GM12878 (cell line): Measurements from ENCODE around the gene KPTN. TPM values are rescaled to one million over a fixed set of nuclear protein-coding genes. Genes with fewer than 3 reads are reported as not detected.

ENCODE experiments used
- ATAC-seq: fragments of 200-7000 bp; cut with Tn5 transposase; 3 replicates; pipeline ENCODE4 v1.9.1; 2020; ENCODE audit warnings: mild to moderate bottlenecking, moderate library complexity
- BruUV-seq: library from RNA; stranded (reverse); fragments of 400-500 nt; replicated peaks from 2 replicates; lab custom pipeline; 2021; lab: Mats Ljungman, UMichigan
- CTCF ChIA-PET: fragments of 300-600 bp; sonication (Branson Sonifier 250); formaldehyde crosslinking; extraction: SDS; loops from one replicate; lab custom pipeline; 2021; ENCODE audit warnings: inconsistent platforms; lab: Yijun Ruan, JAX
- POLR2A ChIA-PET: fragments of 350-600 bp; formaldehyde crosslinking; extraction: SDS; loops from one replicate; lab custom pipeline; 2021; ENCODE audit warnings: inconsistent platforms; lab: Charles Lee
- RAD21 ChIA-PET: fragments of 300-600 bp; sonication (Branson Sonifier 250); formaldehyde crosslinking; loops from one replicate; lab custom pipeline; 2023; ENCODE audit warnings: antibody characterized with exemption; ENCODE audit not compliant: unreplicated experiment; lab: Charles Lee
- SMC1A ChIA-PET: fragments of 300-600 bp; sonication (Branson Sonifier 250); formaldehyde crosslinking; loops from one replicate; lab custom pipeline; 2023; ENCODE audit not compliant: unreplicated experiment, uncharacterized antibody; lab: Charles Lee
- DNase-seq: peaks from one replicate; pipeline ENCODE4 v3.0.0-alpha.2; 2011; ENCODE audit warnings: low read depth, low spot score
- FAIRE-seq: peaks from 3 replicates; lab custom pipeline; 2011; peaks lifted over from hg19 to GRCh38; lab: Jason Lieb, UNC
- H2AFZ ChIP-seq: 2 replicates; pipeline ENCODE4 v1.6.0; 2011; ENCODE audit warnings: low read depth, low read length, control low read depth; ENCODE audit not compliant: control insufficient read depth
- H3K27ac ChIP-seq: 2 replicates; pipeline ENCODE4 v1.5.1; 2011; ENCODE audit warnings: control low read depth; ENCODE audit not compliant: control insufficient read depth, insufficient read depth
- H3K27me3 ChIP-seq, 2 experiments: replicated peaks in 1 of 2; 2 replicates each; pipeline versions ENCODE4 v1.6.0 to v1.6.1; 2011; ENCODE audit warnings: low read length in 1 of 2; ENCODE audit not compliant: control insufficient read depth in 2 of 2, insufficient read depth in 2 of 2
- H3K36me3 ChIP-seq, 2 experiments: 2 replicates each; pipeline ENCODE4 v1.5.1; 2011; ENCODE audit warnings: low read length in 1 of 2; ENCODE audit not compliant: control insufficient read depth in 2 of 2, insufficient read depth in 2 of 2
- H3K4me1 ChIP-seq: 2 replicates; pipeline ENCODE4 v1.6.1; 2011; ENCODE audit warnings: mild to moderate bottlenecking, low read length, moderate library complexity, mixed read lengths; ENCODE audit not compliant: control insufficient read depth, insufficient read depth
- H3K4me2 ChIP-seq: 2 replicates; pipeline ENCODE4 v1.6.0; 2011; ENCODE audit warnings: control low read depth; ENCODE audit not compliant: control insufficient read depth, insufficient read depth
- H3K4me3 ChIP-seq: fragments of 200-600 bp; sonication (generic); 2 replicates; pipeline ENCODE4 v1.5.1; 2016
- H3K79me2 ChIP-seq: 2 replicates; pipeline ENCODE4 v1.6.0; 2011; ENCODE audit warnings: low read length; ENCODE audit not compliant: control insufficient read depth, insufficient read depth
- H3K9ac ChIP-seq: 2 replicates; pipeline ENCODE4 v1.8.0; 2011; ENCODE audit warnings: low read length, control low read depth, mixed read lengths; ENCODE audit not compliant: control insufficient read depth, insufficient read depth
- H3K9me3 ChIP-seq: replicated peaks from 3 replicates; pipeline ENCODE4 v1.5.1; 2011; ENCODE audit warnings: mild to moderate bottlenecking, low read length; ENCODE audit not compliant: control insufficient read depth, insufficient read depth
- H4K20me1 ChIP-seq: 2 replicates; pipeline ENCODE4 v1.6.0; 2011; ENCODE audit not compliant: control insufficient read depth, insufficient read depth
- BCL3 ChIP-seq: IDR thresholded peaks from 2 replicates; pipeline ENCODE4 v1.6.1; 2011; ENCODE audit warnings: borderline replicate concordance, low read depth, mild to moderate bottlenecking, moderate library complexity, low read length; ENCODE audit not compliant: insufficient read depth, poor library complexity, severe bottlenecking
- CBFB ChIP-seq: IDR thresholded peaks from 2 replicates; pipeline ENCODE4 v1.6.1; 2016; ENCODE audit warnings: antibody characterized with exemption, low read depth
- CBX3 ChIP-seq: fragments of 200-600 bp; sonication (generic); IDR thresholded peaks from 2 replicates; pipeline ENCODE4 v1.6.1; 2016; ENCODE audit warnings: low read depth, borderline replicate concordance
- CBX5 ChIP-seq: sonication (generic); IDR thresholded peaks from 2 replicates; pipeline ENCODE4 v1.6.1; 2016; ENCODE audit warnings: low read depth, moderate library complexity, mild to moderate bottlenecking, inconsistent platforms
- CREM ChIP-seq: IDR thresholded peaks from 2 replicates; pipeline ENCODE4 v1.6.1; 2014; ENCODE audit warnings: antibody characterized with exemption, low read depth
- IRF4 ChIP-seq: IDR thresholded peaks from 2 replicates; pipeline ENCODE4 v1.6.1; 2011; ENCODE audit warnings: low read depth, low read length
- MAX ChIP-seq: IDR thresholded peaks from 2 replicates; pipeline ENCODE4 v1.6.1; 2012; ENCODE audit warnings: low read depth, low read length, improper control_type of control experiment
- NFYA ChIP-seq: IDR thresholded peaks from 2 replicates; pipeline ENCODE4 v1.6.1; 2011; ENCODE audit warnings: low read depth, mild to moderate bottlenecking, low read length, improper control_type of control experiment, borderline replicate concordance
- RAD51 ChIP-seq: fragments of 450-650 bp; IDR thresholded peaks from 2 replicates; pipeline ENCODE4 v1.6.1; 2016; ENCODE audit warnings: moderate library complexity, mild to moderate bottlenecking, inconsistent platforms
- RFX5 ChIP-seq: IDR thresholded peaks from 2 replicates; pipeline ENCODE4 v1.6.1; 2011; ENCODE audit warnings: low read depth, low read length, improper control_type of control experiment
- SIX5 ChIP-seq: IDR thresholded peaks from 2 replicates; pipeline ENCODE4 v1.6.1; 2011; ENCODE audit warnings: mild to moderate bottlenecking, low read depth, low read length, moderate library complexity; ENCODE audit not compliant: severe bottlenecking
- SMC3 ChIP-seq: IDR thresholded peaks from 2 replicates; pipeline ENCODE4 v1.6.1; 2011; ENCODE audit warnings: low read length, improper control_type of control experiment, borderline replicate concordance
- SREBF2 ChIP-seq: IDR thresholded peaks from 2 replicates; pipeline ENCODE4 v1.6.1; 2012; ENCODE audit warnings: mild to moderate bottlenecking, low read length
- STAT1 ChIP-seq: fragments of 450-650 bp; conservative IDR thresholded peaks from 2 replicates; pipeline ENCODE4 v1.6.1; 2014; ENCODE audit warnings: antibody characterized with exemption, mild to moderate bottlenecking
- TARDBP ChIP-seq: IDR thresholded peaks from 2 replicates; pipeline ENCODE4 v1.6.1; 2016; ENCODE audit warnings: borderline replicate concordance
- WGBS: methylation state at CpG from one replicate; pipeline ENCODE4 v1.1.6; 2016; ENCODE audit warnings: low lambda C conversion rate; ENCODE audit not compliant: insufficient replicate concordance, insufficient coverage; ENCODE audit errors: missing lambda C conversion rate; 5-methylcytosine and 5-hydroxymethylcytosine counted together
- in situ Hi-C: fragments of 300-500 bp; cut with MboI; formaldehyde crosslinking; loops from 9 replicates; pipeline ENCODE4 v1.14.3; 2018; ENCODE audit warnings: mixed read lengths
- intact Hi-C: fragments of 100-400 bp; cut with micrococcal nuclease; formaldehyde crosslinking; loops from one replicate; pipeline ENCODE4 v1.14.2; 2022; ENCODE audit not compliant: unreplicated experiment
- polyA plus RNA-seq, 11 experiments: library from polyadenylated mRNA; depleted of rRNA in 4 of 11; unstranded in 6 of 11; stranded (reverse) in 5 of 11; fragments of >200 nt; fragmentation: Nextera tagmentation in 4 of 11; fragmentation: Illumina TruSeq in 1 of 11; extraction: Ambion mirVana in 4 of 11; extraction: Trizol in 1 of 11; gene quantifications; 1 replicate in 1 of 11; 2 replicates in 10 of 11; pipeline versions ENCODE4 v1.2.1 to v1.2.3, GENCODE V29; 2011 to 2016; ENCODE audit warnings: inconsistent platforms in 2 of 11, missing spikeins in 2 of 11, low read depth in 1 of 11
- total RNA-seq, 4 experiments: library from RNA; depleted of rRNA in 3 of 4; stranded (reverse); fragments of >200 nt in 3 of 4; fragmentation: Illumina TruSeq in 1 of 4; extraction: Trizol in 1 of 4; gene quantifications; 2 replicates each; pipeline versions ENCODE4 v1.2.1 to v1.2.3, GENCODE V29; 2013 to 2021

KPTN gene
- total and polyA plus RNA-seq, 10 of the 15 experiments (the other 5 are each of a cell fraction or from before 2014, with no cell fraction given) = 0.60 to 10.1 (median 6.0) TPM

GRCh38 chr19:47529018-47529742 is 45.2 kb upstream of the KPTN start (continued):
- no peak for TF ChIP-seq SIX5

- FAIRE-seq (no peak), ATAC-seq (no peak)
- Histone ChIP-seq H3K4me1 (no peaks in the 10 kb centered on the region), H3K79me2 (no peaks in the 10 kb centered on the region)
- SMC1A ChIA-PET = no interaction called here
- POLR2A ChIA-PET = no interaction called here
- TF ChIP-seq SREBF2 (no peak), CREM (no peak)
- TF ChIP-seq, all 136 proteins: peak for 0
- BruUV-seq = no TSS peak
- no peaks in the 10 kb centered on the region; the same call in 1 of the 2 replicates for H4K20me1 ChIP-seq
- WGBS = 34% methylated on average over 3 of the region's 3 CpGs
- no peaks in the 10 kb centered on the region for H3K27me3 ChIP-seq
- no peak overlapping the region for H3K4me2 ChIP-seq
- no peak overlapping the region for H3K9ac ChIP-seq
- DNase-seq = no peak
- no peak overlapping the region for H2AFZ ChIP-seq
- no peak overlapping the region for H3K4me3 ChIP-seq
- H3K9me3 ChIP-seq = no peaks in the 10 kb centered on the region
- ChIA-PET RAD21 (no interaction called here), CTCF (no interaction called here)
- in situ Hi-C loops (no loop called here), intact Hi-C loops (no loop called here)
- no peaks in the 10 kb centered on the region for H3K36me3 ChIP-seq
- no peak overlapping the region for H3K27ac ChIP-seq
Measured at GRCh38 chr19:47526798-47527197, 42.8 kb upstream of the KPTN start.

- ATAC-seq = peak; percentile 52
- POLR2A ChIA-PET = interaction anchor here (1.1 kb wide), 1 partner anchor 8 kb away, joined by 7 read pairs; the partner anchor contains the start of gene NAPA
- no peak for TF ChIP-seq RAD51
- TF ChIP-seq MAX = no peak
- no peak for TF ChIP-seq CBFB
- TF ChIP-seq NFYA = no peak
- TF ChIP-seq RFX5 = no peak
- no peak for TF ChIP-seq CBX5
- TF ChIP-seq TARDBP = no peak
- TF ChIP-seq IRF4 = no peak
- no peak for TF ChIP-seq STAT1
- no peak for TF ChIP-seq BCL3
- no peak for TF ChIP-seq CBX3
- TF ChIP-seq SMC3 = no peak
Measured at GRCh38 chr19:47523473-47523872, 39.5 kb upstream of the KPTN start.

More at GRCh38 chr19:47523473-47523872, 39.5 kb upstream of the KPTN start:
- Histone ChIP-seq H4K20me1 (no peaks in the 10 kb centered on the region; the same call in 1 of the 2 replicates), H3K4me2 (no peak overlapping the region), H3K27me3 (no peaks in the 10 kb centered on the region; a peak in 1 of 4 replicates), H3K79me2 (no peaks in the 10 kb centered on the region), H3K9me3 (no peaks in the 10 kb centered on the region; the same call in 2 of the 3 replicates), H2AFZ (no peak overlapping the region), H3K36me3 (no peaks in the 10 kb centered on the region), H3K9ac (no peak overlapping the region), H3K27ac (no peak overlapping the region), H3K4me3 (no peak overlapping the region), H3K4me1 (peaks cover 9% of the 10 kb centered on the region)
- intact Hi-C loops = no loop called here
- BruUV-seq = no TSS peak
- WGBS = 39% methylated on average over 7 of the region's 7 CpGs
- FAIRE-seq (no peak), DNase-seq (no peak)
- in situ Hi-C loops = no loop called here
- CTCF ChIA-PET = interaction anchor here (1.5 kb wide), 1 partner anchor 39 kb away, joined by 4 read pairs; the partner anchor contains the start of gene KPTN
- SMC1A ChIA-PET = no interaction called here
- RAD21 ChIA-PET = no interaction called here
